ENCODE results near the gene TENM3. TPM values are rescaled to one million over a fixed set of nuclear protein-coding genes. Genes with fewer than 3 reads are reported as not detected.

TENM3 gene
- total RNA-seq, 2 experiments from 2014 or later = not detected

DNA sequence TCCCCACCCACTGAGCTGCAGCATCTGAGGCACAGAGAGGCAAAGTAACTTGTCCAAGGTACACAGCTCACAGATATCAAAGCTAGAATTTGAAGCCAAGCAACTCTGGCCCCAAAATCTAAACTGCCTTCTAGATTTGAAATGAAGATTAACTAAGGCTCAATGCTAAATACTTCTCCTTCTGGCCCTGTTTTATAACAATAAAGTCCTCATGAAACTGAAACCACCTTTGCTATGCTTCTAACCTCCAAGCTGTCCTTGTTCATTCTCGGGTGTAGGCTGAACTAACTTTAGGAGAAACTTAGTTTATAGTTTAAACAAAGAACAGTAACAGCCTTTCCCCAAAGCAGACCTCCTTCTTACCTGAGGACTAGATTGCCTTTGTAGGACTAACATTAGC lies 580.4 kb downstream of the TENM3 start:
- POLR2A ChIA-PET = interaction anchor here (0.6 kb wide), 2 partner anchors 137 to 1582 kb away, joined by 4 to 8 read pairs; no protein-coding TSS in a partner anchor
- BruUV-seq (replicated peaks) = no TSS peak

DNA sequence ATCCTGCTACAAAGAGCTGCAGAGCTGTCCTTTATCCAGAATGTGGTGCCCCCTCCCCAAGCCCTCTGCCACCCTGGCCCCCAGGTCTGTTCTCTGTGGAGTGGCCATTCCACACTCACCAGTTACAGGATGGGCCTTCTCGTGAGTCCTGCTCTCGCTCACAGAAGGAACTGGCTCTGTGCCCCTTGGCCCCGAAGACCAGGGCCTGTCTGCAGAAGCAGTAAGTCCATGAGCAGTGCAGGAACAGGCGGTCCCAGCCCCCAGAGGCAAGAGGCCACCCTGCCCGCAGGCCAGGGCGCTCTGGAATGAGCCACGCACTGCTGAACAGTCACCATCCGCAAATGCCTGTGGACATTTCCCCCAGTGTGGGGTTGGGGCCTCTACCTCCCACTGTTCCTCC lies 581.8 kb downstream of the TENM3 start:
- Histone ChIP-seq H3K27ac (ENCODE audit: low read depth, low read length, poor library complexity, severe bottlenecking) (no peak overlapping the region), H3K9me3 (ENCODE audit: low read length) (no peaks in the 10 kb centered on the region), H3K4me2 (ENCODE audit: low read length) (no peak overlapping the region), H3K4me1 (ENCODE audit: insufficient read depth, low read length, poor library complexity, severe bottlenecking) (no peaks in the 10 kb centered on the region), H3K9me2 (ENCODE audit: insufficient read depth, low read length) (no peaks in the 10 kb centered on the region), H4K20me1 (ENCODE audit: insufficient read depth, low read length) (no peaks in the 10 kb centered on the region), H3K79me2 (ENCODE audit: insufficient read depth, low read depth, low read length) (no peaks in the 10 kb centered on the region), H3K4me3 (ENCODE audit: low read depth, low read length, poor library complexity, severe bottlenecking) (no peak overlapping the region), H2AFZ (ENCODE audit: low read length) (no peak overlapping the region), H3K36me3 (ENCODE audit: insufficient read depth, low read length) (no peaks in the 10 kb centered on the region)
- CTCF ChIA-PET (ENCODE audit: unreplicated experiment) = interaction anchor here (0.6 kb wide), 1 partner anchor 97 kb away, joined by 3 read pairs; no protein-coding TSS in a partner anchor
- intact Hi-C loops (cut with micrococcal nuclease; ENCODE audit: unreplicated experiment) = no loop called here
- BruUV-seq (replicated peaks) = no TSS peak
- POLR2A ChIA-PET = no interaction called here
- TF ChIP-seq, protein P1, sequence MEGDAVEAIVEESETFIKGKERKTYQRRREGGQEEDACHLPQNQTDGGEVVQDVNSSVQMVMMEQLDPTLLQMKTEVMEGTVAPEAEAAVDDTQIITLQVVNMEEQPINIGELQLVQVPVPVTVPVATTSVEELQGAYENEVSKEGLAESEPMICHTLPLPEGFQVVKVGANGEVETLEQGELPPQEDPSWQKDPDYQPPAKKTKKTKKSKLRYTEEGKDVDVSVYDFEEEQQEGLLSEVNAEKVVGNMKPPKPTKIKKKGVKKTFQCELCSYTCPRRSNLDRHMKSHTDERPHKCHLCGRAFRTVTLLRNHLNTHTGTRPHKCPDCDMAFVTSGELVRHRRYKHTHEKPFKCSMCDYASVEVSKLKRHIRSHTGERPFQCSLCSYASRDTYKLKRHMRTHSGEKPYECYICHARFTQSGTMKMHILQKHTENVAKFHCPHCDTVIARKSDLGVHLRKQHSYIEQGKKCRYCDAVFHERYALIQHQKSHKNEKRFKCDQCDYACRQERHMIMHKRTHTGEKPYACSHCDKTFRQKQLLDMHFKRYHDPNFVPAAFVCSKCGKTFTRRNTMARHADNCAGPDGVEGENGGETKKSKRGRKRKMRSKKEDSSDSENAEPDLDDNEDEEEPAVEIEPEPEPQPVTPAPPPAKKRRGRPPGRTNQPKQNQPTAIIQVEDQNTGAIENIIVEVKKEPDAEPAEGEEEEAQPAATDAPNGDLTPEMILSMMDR (conservative IDR thresholded peaks at IDR 0.05; ENCODE audit: low read length) = no peak
- no peak for TF ChIP-seq EZH2phosphoT487 (IDR thresholded peaks at IDR 0.05; ENCODE audit: borderline replicate concordance, low read depth, low read length)
- DNase-seq (ENCODE audit: low spot score) = no peak

More for the DNA sequence above, 580.4 kb downstream of the TENM3 start:
- CTCF ChIA-PET (ENCODE audit: unreplicated experiment) = no interaction called here
- H3K4me3 ChIP-seq (ENCODE audit: low read depth, low read length, poor library complexity, severe bottlenecking) = no peak overlapping the region
- H3K36me3 ChIP-seq (ENCODE audit: insufficient read depth, low read length) = no peaks in the 10 kb centered on the region
- H2AFZ ChIP-seq (ENCODE audit: low read length) = no peak overlapping the region
- no peaks in the 10 kb centered on the region for H3K9me3 ChIP-seq (ENCODE audit: low read length)
- no peaks in the 10 kb centered on the region for H4K20me1 ChIP-seq (ENCODE audit: insufficient read depth, low read length)
- H3K9me2 ChIP-seq (ENCODE audit: insufficient read depth, low read length) = no peaks in the 10 kb centered on the region
- H3K79me2 ChIP-seq (ENCODE audit: insufficient read depth, low read depth, low read length) = no peaks in the 10 kb centered on the region
- no peaks in the 10 kb centered on the region for H3K4me1 ChIP-seq (ENCODE audit: insufficient read depth, low read length, poor library complexity, severe bottlenecking)
- intact Hi-C loops (cut with micrococcal nuclease; ENCODE audit: unreplicated experiment) = no loop called here
- no peak for DNase-seq (ENCODE audit: low spot score)
- H3K4me2 ChIP-seq (ENCODE audit: low read length) = no peak overlapping the region
- TF ChIP-seq EZH2phosphoT487 (IDR thresholded peaks at IDR 0.05; ENCODE audit: borderline replicate concordance, low read depth, low read length) = no peak
- TF ChIP-seq, protein P1 (conservative IDR thresholded peaks at IDR 0.05; ENCODE audit: low read length) = no peak
- no peak overlapping the region for H3K27ac ChIP-seq (ENCODE audit: low read depth, low read length, poor library complexity, severe bottlenecking)

DNA sequence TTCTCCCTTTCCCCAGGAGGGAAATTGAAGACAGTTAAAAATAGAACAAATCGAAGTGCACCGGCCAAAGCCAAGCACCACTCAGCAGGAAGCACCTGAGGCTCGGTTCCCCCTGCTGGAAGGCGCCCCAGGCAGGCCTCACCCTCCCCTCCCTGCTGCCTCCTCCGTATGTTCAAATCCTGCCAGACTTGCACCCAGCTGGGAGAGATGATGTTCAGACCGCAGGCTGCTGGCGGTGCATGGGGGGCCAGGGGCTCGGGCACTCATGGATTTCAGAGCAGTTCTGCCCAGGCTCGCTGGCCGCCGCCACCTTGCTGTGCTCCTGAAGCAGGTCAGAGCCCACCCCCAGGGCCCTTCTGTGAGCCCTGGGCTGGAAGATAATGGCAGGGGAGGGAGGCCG lies 582.6 kb downstream of the TENM3 start:
- TF ChIP-seq EZH2phosphoT487 (IDR thresholded peaks at IDR 0.05; ENCODE audit: borderline replicate concordance, low read depth, low read length) = no peak
- TF ChIP-seq, protein P1 (conservative IDR thresholded peaks at IDR 0.05; ENCODE audit: low read length) = no peak
- POLR2A ChIA-PET = no interaction called here

More for the DNA sequence above, 582.6 kb downstream of the TENM3 start:
- H3K36me3 ChIP-seq (ENCODE audit: insufficient read depth, low read length) = no peaks in the 10 kb centered on the region
- no peak overlapping the region for H3K4me2 ChIP-seq (ENCODE audit: low read length)
- H3K79me2 ChIP-seq (ENCODE audit: insufficient read depth, low read depth, low read length) = no peaks in the 10 kb centered on the region
- H4K20me1 ChIP-seq (ENCODE audit: insufficient read depth, low read length) = no peaks in the 10 kb centered on the region
- H3K9me3 ChIP-seq (ENCODE audit: low read length) = no peaks in the 10 kb centered on the region
- BruUV-seq (replicated peaks) = no TSS peak
- H3K27ac ChIP-seq (ENCODE audit: low read depth, low read length, poor library complexity, severe bottlenecking) = no peak overlapping the region
- H3K4me3 ChIP-seq (ENCODE audit: low read depth, low read length, poor library complexity, severe bottlenecking) = no peak overlapping the region
- H3K9me2 ChIP-seq (ENCODE audit: insufficient read depth, low read length) = no peaks in the 10 kb centered on the region
- no peaks in the 10 kb centered on the region for H3K4me1 ChIP-seq (ENCODE audit: insufficient read depth, low read length, poor library complexity, severe bottlenecking)
- CTCF ChIA-PET (ENCODE audit: unreplicated experiment) = no interaction called here
- DNase-seq (ENCODE audit: low spot score) = no peak
- intact Hi-C loops (cut with micrococcal nuclease; ENCODE audit: unreplicated experiment) = no loop called here
- H2AFZ ChIP-seq (ENCODE audit: low read length) = no peak overlapping the region

Measured in OCI-LY7 (cell line).